Transverse colon (tissue), 4 donors: ENCODE data around the gene MSANTD3. TPM values are rescaled to one million over a fixed set of nuclear protein-coding genes. Genes with fewer than 3 reads are reported as not detected.

Experiments used
- DNase-seq: peaks from one replicate; pipeline ENCODE4 v3.0.0-alpha.2; 2019
- H3K27ac ChIP-seq, 4 donors: fragments of 200-600 bp; sonication (generic); 2 replicates each; pipeline ENCODE4 v1.5.1; 2016 to 2018; ENCODE audit warnings: inconsistent platforms in 4 of 4
- H3K27me3 ChIP-seq: fragments of 200-600 bp; sonication (generic); 2 replicates; pipeline ENCODE4 v1.5.1; 2017; ENCODE audit warnings: inconsistent platforms
- H3K36me3 ChIP-seq, 4 donors: fragments of 200-600 bp; sonication (generic); 2 replicates each; pipeline ENCODE4 v1.5.1; 2017 to 2019; ENCODE audit warnings: inconsistent platforms in 4 of 4
- H3K4me1 ChIP-seq, 4 donors: fragments of 200-600 bp; sonication (generic); 2 replicates each; pipeline ENCODE4 v1.5.1; 2017 to 2020; ENCODE audit warnings: inconsistent platforms in 4 of 4
- H3K4me3 ChIP-seq, 4 donors: fragments of 200-600 bp; sonication (generic); 1 replicate in 1 of 4; 2 replicates in 3 of 4; pipeline versions ENCODE4 v1.5.1 to v1.6.1; 2017 to 2019; ENCODE audit warnings: inconsistent platforms in 4 of 4
- H3K9me3 ChIP-seq, 2 donors: fragments of 200-600 bp; sonication (generic); 2 replicates each; pipeline ENCODE4 v1.5.1; 2017 to 2019; ENCODE audit warnings: inconsistent platforms in 2 of 2
- EP300 ChIP-seq: sonication (generic); formaldehyde crosslinking; IDR thresholded peaks from one replicate; pipeline ENCODE4 v1.6.1; 2017; ENCODE audit warnings: antibody characterized with exemption, low read depth
- POLR2A ChIP-seq: fragments of 450-650 bp; IDR thresholded peaks from one replicate; pipeline ENCODE4 v1.6.1; 2016; ENCODE audit warnings: antibody characterized with exemption, mild to moderate bottlenecking, moderate library complexity
- POLR2AphosphoS5 ChIP-seq, 3 donors: sonication (generic); formaldehyde crosslinking; IDR thresholded peaks; one replicate each; pipeline ENCODE4 v1.6.1; 2016; ENCODE audit warnings: antibody characterized with exemption in 3 of 3
- WGBS, 2 donors: methylation state at CpG; one replicate each; pipeline ENCODE4 v1.1.5; 2018; ENCODE audit warnings: low coverage in 1 of 2; 5-methylcytosine and 5-hydroxymethylcytosine counted together
- in situ Hi-C, 4 donors: fragments of 200-750 bp; cut with MboI; loops; one replicate each; pipeline versions ENCODE4 v1.15.0 to v1.15.1; 2017; ENCODE audit warnings: low sequenced_read_pairs in 3 of 4, low pct_ligation_motif_present in 1 of 4, low pct_unique_long_range_greater_than_20kb in 1 of 4
- intact Hi-C: fragments of 100-400 bp; cut with DNase I; formaldehyde crosslinking; loops from one replicate; pipeline ENCODE4 v1.15.1; 2023; ENCODE audit warnings: low total_unique reads
- total RNA-seq, 4 donors: library from RNA; depleted of rRNA; stranded (reverse); fragments of >200 nt; gene quantifications; one replicate each; pipeline ENCODE4 v1.1.0, GENCODE V29; 2016
- TF ChIP-seq, protein P1 (sequence below), 5 experiments: fragments of 200-600 bp in 3 of 5; fragments of 450-650 bp in 2 of 5; sonication (generic) in 3 of 5; IDR thresholded peaks; 1 replicate in 2 of 5; 2 replicates in 3 of 5; pipeline ENCODE4 v1.5.1; 2016 to 2017; ENCODE audit warnings: antibody characterized with exemption in 5 of 5, inconsistent platforms in 3 of 5, mild to moderate bottlenecking in 2 of 5, moderate library complexity in 1 of 5

The MSANTD3 gene
- total RNA-seq, 4 donors from 2014 or later = 7.1 to 26.3 (median 10.5) TPM

DNA sequence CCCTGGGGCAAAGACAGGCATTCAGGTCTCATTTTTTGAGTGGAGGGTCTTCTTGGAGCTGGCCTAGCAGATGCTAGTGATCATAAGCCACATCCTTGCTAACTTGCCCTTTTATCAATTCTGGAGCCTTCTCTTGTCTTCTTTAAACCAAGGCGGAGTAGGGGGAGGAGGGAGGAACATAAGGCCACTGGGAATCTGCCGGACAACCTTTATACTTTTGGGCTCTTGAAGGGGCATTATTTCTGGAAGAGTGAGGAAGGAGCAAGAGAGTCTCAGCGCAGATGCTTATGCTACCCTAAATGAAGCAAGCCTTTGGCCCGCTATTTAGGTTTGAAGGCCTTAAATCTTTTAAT lies 48.0 kb downstream of the MSANTD3 start:
- Histone ChIP-seq H3K4me3 (no peak overlapping the region), H3K9me3 (no peaks in the 10 kb centered on the region), H3K36me3 (no peaks in the 10 kb centered on the region), H3K4me1 (peaks cover 0 to 11% (median 11%) of the 10 kb centered on the region in 4 donors), H3K27ac (no peak overlapping the region), H3K27me3 (peaks cover 31% of the 10 kb centered on the region)
- TF ChIP-seq POLR2AphosphoS5 (IDR thresholded peaks at IDR 0.05) = no peak
- no peak for TF ChIP-seq POLR2A
- no peak for TF ChIP-seq EP300
- TF ChIP-seq, protein P1, sequence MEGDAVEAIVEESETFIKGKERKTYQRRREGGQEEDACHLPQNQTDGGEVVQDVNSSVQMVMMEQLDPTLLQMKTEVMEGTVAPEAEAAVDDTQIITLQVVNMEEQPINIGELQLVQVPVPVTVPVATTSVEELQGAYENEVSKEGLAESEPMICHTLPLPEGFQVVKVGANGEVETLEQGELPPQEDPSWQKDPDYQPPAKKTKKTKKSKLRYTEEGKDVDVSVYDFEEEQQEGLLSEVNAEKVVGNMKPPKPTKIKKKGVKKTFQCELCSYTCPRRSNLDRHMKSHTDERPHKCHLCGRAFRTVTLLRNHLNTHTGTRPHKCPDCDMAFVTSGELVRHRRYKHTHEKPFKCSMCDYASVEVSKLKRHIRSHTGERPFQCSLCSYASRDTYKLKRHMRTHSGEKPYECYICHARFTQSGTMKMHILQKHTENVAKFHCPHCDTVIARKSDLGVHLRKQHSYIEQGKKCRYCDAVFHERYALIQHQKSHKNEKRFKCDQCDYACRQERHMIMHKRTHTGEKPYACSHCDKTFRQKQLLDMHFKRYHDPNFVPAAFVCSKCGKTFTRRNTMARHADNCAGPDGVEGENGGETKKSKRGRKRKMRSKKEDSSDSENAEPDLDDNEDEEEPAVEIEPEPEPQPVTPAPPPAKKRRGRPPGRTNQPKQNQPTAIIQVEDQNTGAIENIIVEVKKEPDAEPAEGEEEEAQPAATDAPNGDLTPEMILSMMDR (IDR thresholded peaks at IDR 0.05) = no peak
- WGBS, 2 donors = 90 to 92% methylated on average over 2 to 4 of the region's 4 CpGs
- in situ Hi-C loops (no loop called here), intact Hi-C loops (no loop called here)
- DNase-seq = no peak

GRCh38 chr9:100477241-100477640 lies 50.3 kb downstream of the MSANTD3 start:
- DNase-seq = no peak
- TF ChIP-seq POLR2A = no peak
- no peak for TF ChIP-seq EP300
- TF ChIP-seq, protein P1 (IDR thresholded peaks at IDR 0.05) = no peak
- no peak for TF ChIP-seq POLR2AphosphoS5 (IDR thresholded peaks at IDR 0.05)

DNA sequence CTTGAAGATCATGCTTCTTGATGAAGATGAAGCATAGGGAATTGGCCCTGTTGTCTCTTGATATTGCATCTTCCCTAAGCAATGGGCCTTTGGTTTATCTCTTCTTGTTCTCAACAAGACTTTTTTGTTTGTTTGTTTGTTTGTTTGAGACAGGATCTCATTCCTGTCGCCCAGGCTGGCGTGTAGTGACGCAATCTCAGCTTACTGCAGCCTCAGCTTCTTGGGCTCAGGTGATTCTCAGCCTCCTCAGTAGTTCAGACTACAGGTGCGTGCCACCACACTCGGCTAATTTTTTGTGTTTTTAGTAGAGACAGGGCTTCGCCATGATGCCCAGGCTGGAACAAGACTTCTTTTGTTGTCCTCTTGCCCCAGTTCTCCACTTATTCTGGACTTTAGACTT lies 51.2 kb downstream of the MSANTD3 start:
- WGBS, 2 donors = 85 to 90% methylated on average over 6 of the region's 6 CpGs
- Histone ChIP-seq H3K4me1 (peaks cover 0 to 10% (median 8%) of the 10 kb centered on the region in 4 donors), H3K9me3 (no peaks in the 10 kb centered on the region), H3K27ac (no peak overlapping the region), H3K4me3 (no peak overlapping the region), H3K27me3 (peaks cover 21% of the 10 kb centered on the region), H3K36me3 (no peaks in the 10 kb centered on the region)
- no peak for DNase-seq
- in situ Hi-C loops = no loop called here
- TF ChIP-seq EP300 (no peak), POLR2AphosphoS5 (IDR thresholded peaks at IDR 0.05) (no peak), POLR2A (no peak)
- TF ChIP-seq, protein P1 (IDR thresholded peaks at IDR 0.05) = no peak
- intact Hi-C loops = no loop called here

More at GRCh38 chr9:100477241-100477640, 50.3 kb downstream of the MSANTD3 start:
- Histone ChIP-seq H3K4me1 (peaks cover 0 to 11% (median 11%) of the 10 kb centered on the region in 4 donors), H3K9me3 (no peaks in the 10 kb centered on the region), H3K27ac (no peak overlapping the region), H3K36me3 (no peaks in the 10 kb centered on the region), H3K4me3 (no peak overlapping the region), H3K27me3 (peaks cover 28% of the 10 kb centered on the region)
- in situ Hi-C loops = no loop called here
- WGBS, 2 donors = 85 to 97% methylated on average over 3 to 4 of the region's 4 CpGs
- intact Hi-C loops = no loop called here

DNA sequence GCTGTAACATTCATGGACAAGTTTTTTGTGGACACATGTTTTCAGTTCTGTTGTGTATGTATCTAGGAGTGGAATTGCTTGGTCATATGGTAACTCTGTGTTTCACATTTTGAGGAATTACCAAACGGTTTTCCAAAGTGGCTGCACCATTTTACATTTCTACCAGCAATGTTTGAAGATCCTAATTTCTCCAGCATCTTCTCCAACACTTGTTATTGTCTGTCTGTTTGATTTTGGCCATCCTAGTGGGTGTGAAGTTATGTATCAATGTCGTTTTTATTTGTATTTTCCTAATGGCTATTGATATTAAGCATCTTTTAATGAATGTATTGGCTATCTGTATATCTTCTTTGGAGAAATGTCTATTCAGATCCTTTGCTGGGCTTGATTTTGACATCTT lies 52.9 kb downstream of the MSANTD3 start:
- in situ Hi-C loops (no loop called here), intact Hi-C loops (no loop called here)
- 53 to 81% methylated on average over 2 of the region's 2 CpGs for WGBS, 2 donors

More for the DNA sequence above, 52.9 kb downstream of the MSANTD3 start:
- Histone ChIP-seq H3K27ac (no peak overlapping the region), H3K4me1 (no peaks in the 10 kb centered on the region), H3K4me3 (no peak overlapping the region), H3K27me3 (peaks cover 5% of the 10 kb centered on the region), H3K9me3 (no peaks in the 10 kb centered on the region), H3K36me3 (no peaks in the 10 kb centered on the region)
- DNase-seq = no peak
- no peak for TF ChIP-seq POLR2A
- TF ChIP-seq, protein P1 (IDR thresholded peaks at IDR 0.05) = no peak
- TF ChIP-seq EP300 = no peak
- TF ChIP-seq POLR2AphosphoS5 (IDR thresholded peaks at IDR 0.05) = no peak
